Tibial artery (tissue), 4 donors: ENCODE measurements around the gene GCDH.
A peak's percentile ranks its signal among the peaks of the same experiment; 100 is the strongest.
"Not testable (repeated sequence)": the region's sequence is repeated elsewhere in the genome, so short reads cannot be mapped to it uniquely, and the experiment has no call there.

Experiments
- DNase-seq, 2 donors: peaks; one replicate each; pipeline ENCODE4 v3.0.0-alpha.2; 2019
- H3K27ac ChIP-seq, 2 donors: fragments of 200-600 bp; sonication (generic) in 1 of 2; 1 replicate in 1 of 2; 2 replicates in 1 of 2; pipeline ENCODE4 v1.5.1; 2018 to 2019; ENCODE audit warnings: mild to moderate bottlenecking in 1 of 2
- H3K27me3 ChIP-seq, 2 donors: fragments of 200-600 bp; sonication (generic) in 1 of 2; one replicate each; pipeline versions ENCODE4 v1.5.1 to v1.6.0; 2016 to 2019
- H3K36me3 ChIP-seq, 3 donors: fragments of 200-600 bp; sonication (generic) in 2 of 3; one replicate each; pipeline ENCODE4 v1.5.1; 2016 to 2019; ENCODE audit warnings: mild to moderate bottlenecking in 2 of 3
- H3K4me1 ChIP-seq, 4 donors: fragments of 200-600 bp; sonication (generic) in 2 of 4; 1 replicate in 3 of 4; 2 replicates in 1 of 4; pipeline ENCODE4 v1.5.1; 2016 to 2019
- H3K4me3 ChIP-seq, 2 donors: fragments of 200-600 bp; sonication (generic) in 1 of 2; 1 replicate in 1 of 2; 2 replicates in 1 of 2; pipeline ENCODE4 v1.5.1; 2018 to 2019; ENCODE audit warnings: mild to moderate bottlenecking in 2 of 2
- H3K9me3 ChIP-seq, 3 donors: fragments of 200-600 bp; sonication (generic) in 1 of 3; one replicate each; pipeline ENCODE4 v1.5.1; 2016 to 2019
- CTCF ChIP-seq, 2 experiments: fragments of 200-600 bp in 1 of 2; fragments of 450-650 bp in 1 of 2; IDR thresholded peaks; one replicate each; pipeline ENCODE4 v1.5.1; 2017 to 2019; ENCODE audit warnings: antibody characterized with exemption in 2 of 2, mild to moderate bottlenecking in 1 of 2, moderate library complexity in 1 of 2
- intact Hi-C: fragments of 100-400 bp; cut with DNase I; formaldehyde crosslinking; loops from one replicate; pipeline ENCODE4 v1.15.0; 2023; ENCODE audit warnings: low total_unique reads

GCDH gene

GRCh38 chr19:12890787-12891552 is at the start of gene GCDH:
GCDH (plus strand) TSS chr19:12891160; CDS start chr19:12891305, 145 bp downstream.
- Histone ChIP-seq H3K9me3 (no peaks in the 10 kb centered on the region), H3K4me1 (peaks cover 0 to 25% (median 17%) of the 10 kb centered on the region in 4 donors), H3K27ac (peak within 1 kb of the TSS; percentile 70 to 80), H3K36me3 (peaks cover 5 to 26% (median 19%) of the 10 kb centered on the region in 3 donors), H3K27me3 (peaks cover 0 to 18% of the 10 kb centered on the region in 2 donors), H3K4me3 (peak within 1 kb of the TSS; percentile 77 to 85)
- peak; percentile 99 for DNase-seq
- TF ChIP-seq CTCF (IDR thresholded peaks at IDR 0.05) = no peak
- intact Hi-C loops = no loop called here

DNA sequence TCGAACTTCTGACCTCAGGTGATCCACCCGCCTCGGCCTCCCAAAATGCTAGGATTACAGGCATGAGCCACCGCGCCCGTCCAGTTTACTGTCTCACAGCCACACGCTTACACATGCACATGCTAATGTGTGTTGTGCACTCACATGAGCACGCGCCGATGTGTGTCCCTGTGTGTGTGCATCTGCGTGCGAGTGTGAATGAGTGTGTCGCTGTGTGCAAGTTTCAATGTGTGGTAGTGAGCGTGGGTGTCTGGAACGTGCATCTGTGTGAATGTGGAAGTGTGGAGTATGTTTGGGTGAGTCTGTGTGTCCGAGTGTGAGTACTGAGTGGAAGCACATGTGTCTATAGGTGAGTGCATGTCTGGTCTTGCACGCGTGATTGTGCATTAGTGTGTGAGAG is 48.4 kb upstream of the GCDH start:
- intact Hi-C loops = no loop called here
- no peak for TF ChIP-seq CTCF (IDR thresholded peaks at IDR 0.05)
- Histone ChIP-seq H3K4me3 (no peak overlapping the region), H3K36me3 (no peaks in the 10 kb centered on the region), H3K9me3 (no peaks in the 10 kb centered on the region), H3K27me3 (peaks cover 10 to 89% of the 10 kb centered on the region in 2 donors), H3K4me1 (peaks cover 0 to 28% (median 23%) of the 10 kb centered on the region in 4 donors), H3K27ac (no peak overlapping the region)
- no peak for DNase-seq

DNA sequence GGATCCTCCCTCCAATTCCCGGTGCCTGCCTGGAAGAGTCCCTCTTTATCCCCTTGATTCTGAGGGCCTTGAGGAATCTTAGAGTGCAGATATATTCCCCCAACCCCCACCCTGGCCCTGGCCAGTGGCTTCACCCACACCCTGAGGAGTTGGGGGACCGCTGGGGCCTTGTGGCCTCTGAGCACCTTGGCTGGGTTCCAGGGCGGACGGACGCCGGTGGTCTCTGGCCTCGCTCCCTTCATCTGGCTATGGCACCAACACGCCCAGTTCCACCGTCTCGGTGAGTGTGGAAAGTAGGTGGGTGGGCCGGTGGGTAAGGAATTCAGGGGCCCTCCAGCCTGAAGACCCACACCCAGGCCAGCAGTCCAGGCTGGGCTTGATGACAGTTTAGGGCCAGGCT is 47.6 kb upstream of the GCDH start:
- no peak for TF ChIP-seq CTCF (IDR thresholded peaks at IDR 0.05)
- Histone ChIP-seq H3K4me1 (peaks cover 0 to 30% (median 21%) of the 10 kb centered on the region in 4 donors), H3K36me3 (no peaks in the 10 kb centered on the region), H3K4me3 (no peak overlapping the region), H3K27ac (no peak overlapping the region), H3K9me3 (no peaks in the 10 kb centered on the region), H3K27me3 (peaks cover 10 to 87% of the 10 kb centered on the region in 2 donors)
- no peak for DNase-seq
- intact Hi-C loops = no loop called here

- peaks cover 8 to 79% of the 10 kb centered on the region in 2 donors for H3K27me3 ChIP-seq
- H3K9me3 ChIP-seq = no peaks in the 10 kb centered on the region
- no peaks in the 10 kb centered on the region for H3K36me3 ChIP-seq
- peaks cover 0 to 23% (median 14%) of the 10 kb centered on the region in 4 donors for H3K4me1 ChIP-seq
- no peak for TF ChIP-seq CTCF (IDR thresholded peaks at IDR 0.05)
- DNase-seq = no peak
- no peak overlapping the region for H3K27ac ChIP-seq
- intact Hi-C loops = no loop called here
- no peak overlapping the region for H3K4me3 ChIP-seq
Measured at GRCh38 chr19:12843999-12844732, 46.8 kb upstream of the GCDH start.

DNA sequence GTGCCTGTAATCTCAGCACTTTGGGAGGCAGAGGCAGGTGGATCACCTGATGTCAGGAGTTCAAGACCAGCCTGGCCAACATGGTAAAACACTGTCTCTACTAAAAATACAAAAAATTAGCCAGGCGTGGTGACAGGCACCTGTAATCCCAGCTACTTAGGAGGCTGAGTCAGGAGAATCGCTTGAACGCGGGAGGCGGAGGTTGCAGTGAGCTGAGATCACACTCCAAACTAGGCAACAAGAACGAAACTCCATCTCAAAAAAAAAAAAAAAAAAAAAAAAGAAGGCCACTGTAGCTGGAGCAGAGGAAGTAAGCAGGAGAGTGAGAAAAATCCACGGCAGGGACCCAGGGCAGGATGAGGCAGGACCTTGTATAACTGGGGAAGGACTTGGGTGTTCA is 44.3 kb upstream of the GCDH start:
- intact Hi-C loops = loop anchor here (5.0 kb wide), 1 partner anchor 79 kb away; no protein-coding TSS in a partner anchor
- Histone ChIP-seq H3K4me1 (peaks cover 0 to 11% (median 6%) of the 10 kb centered on the region in 4 donors), H3K27me3 (peaks cover 0 to 57% of the 10 kb centered on the region in 2 donors)
- not testable (repeated sequence) for DNase-seq, H3K36me3 ChIP-seq, H3K4me3 ChIP-seq, H3K9me3 ChIP-seq, H3K27ac ChIP-seq
